NCI-H1436 (cell line): Measurements from ENCODE around the gene FEM1C.
"Not testable (repeated sequence)": the region's sequence is repeated elsewhere in the genome, so short reads cannot be mapped to it uniquely, and the experiment has no call there.

Source experiments
- DNase-seq: peaks from one replicate; lab custom pipeline; 2025; lab: John Stamatoyannopoulos, UW

Gene FEM1C

DNA sequence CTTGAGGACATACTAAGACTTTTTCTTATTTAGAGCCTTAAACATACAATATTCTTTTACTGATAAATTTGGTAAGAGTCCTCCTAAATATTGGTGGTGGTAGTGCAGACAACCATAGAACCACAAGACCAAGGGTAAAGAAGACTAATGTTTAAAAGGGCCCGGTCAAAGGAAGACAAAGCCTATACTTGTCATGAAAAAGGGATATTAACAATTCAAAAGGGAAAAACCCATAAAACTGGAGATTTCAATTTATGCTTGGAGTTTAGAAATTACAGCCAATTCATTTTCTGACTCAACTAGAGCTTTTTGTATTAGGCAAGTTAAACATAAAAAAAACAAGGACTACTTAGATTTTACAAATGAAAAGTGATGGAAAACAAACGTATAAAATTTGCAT is 24.4 kb downstream of the FEM1C start:
- DNase-seq: no peak

DNA sequence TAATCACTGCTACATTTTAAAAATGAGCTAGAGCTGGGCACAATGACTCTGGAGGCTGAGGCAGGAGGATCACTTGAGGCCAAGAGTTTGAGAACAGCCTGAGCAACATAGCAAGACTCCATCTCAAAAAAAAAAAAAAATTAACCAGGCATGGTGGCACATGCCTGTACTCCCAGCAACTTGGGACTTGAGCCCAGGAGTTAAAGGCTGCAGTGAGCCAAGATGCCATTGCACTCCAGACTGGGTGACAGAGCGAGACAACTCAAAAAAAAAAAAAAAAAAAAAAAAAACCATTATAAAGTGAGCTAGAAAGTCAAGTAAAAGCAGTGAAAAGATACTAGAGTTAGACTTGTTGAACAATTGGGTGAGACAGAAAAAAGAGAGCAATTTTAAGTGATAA is 28.2 kb downstream of the FEM1C start:
- DNase-seq: no peak

DNA sequence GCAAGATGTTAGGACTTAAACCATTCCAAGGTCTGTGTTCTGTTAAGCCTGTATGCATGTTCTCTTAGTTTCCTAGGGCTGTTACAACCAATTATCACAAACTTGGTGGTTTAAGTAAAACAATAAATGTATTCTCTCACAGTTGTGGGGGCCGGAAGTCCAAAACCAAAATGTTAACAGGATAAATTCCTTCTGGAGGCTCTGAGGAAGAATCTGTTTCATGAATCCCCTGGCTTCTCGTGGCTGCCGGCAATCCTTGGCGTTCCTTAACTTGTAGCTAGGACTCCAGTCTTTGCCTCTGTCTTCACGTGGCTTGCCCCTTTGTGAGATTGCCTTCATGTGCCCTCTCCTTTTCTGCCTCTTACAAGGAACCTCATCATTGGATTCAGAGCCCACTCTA is 30.4 kb downstream of the FEM1C start:
- no peak for DNase-seq

DNA sequence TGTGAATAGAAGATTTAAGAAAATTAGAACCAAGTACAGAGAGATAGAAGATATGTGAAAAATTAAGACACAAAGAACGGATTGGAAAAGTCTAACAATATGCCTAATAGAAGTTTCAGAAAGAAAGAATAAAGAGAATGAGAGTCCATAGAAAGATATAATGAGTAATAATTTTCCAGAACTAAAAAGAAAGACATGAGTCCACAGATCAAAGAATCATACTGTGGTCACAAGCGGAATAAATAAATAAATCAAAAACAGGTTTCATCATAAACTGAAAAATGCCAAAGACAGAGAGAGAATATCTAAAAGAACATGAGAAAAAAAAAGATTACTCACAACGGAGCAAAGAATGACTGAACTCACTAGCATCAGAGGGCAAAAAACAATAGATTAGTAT is 32.9 kb downstream of the FEM1C start:
- no peak for DNase-seq

DNA sequence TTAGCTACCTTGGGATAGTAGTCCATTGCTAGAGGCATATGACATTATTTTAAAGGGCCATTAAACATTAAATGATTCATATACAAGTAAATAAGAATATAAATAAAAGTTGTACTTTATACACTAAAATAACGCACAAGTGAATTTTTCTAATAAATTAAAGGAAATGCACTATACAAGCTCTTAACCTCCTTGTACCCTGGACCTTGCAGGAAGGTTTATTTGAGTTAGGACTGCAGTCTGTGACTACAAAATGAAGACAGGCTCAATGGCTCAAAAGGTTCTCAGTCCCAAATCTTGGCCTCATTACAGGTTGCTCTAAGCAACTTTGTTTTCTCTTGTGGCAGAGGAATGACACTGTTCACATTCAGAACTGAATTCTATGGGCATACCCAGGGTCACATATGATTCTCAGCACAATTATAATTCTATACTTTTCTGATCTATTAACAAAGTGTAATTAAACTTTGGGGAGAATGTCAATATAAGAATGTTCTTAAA is 34.4 kb downstream of the FEM1C start:
- no peak for DNase-seq

DNA sequence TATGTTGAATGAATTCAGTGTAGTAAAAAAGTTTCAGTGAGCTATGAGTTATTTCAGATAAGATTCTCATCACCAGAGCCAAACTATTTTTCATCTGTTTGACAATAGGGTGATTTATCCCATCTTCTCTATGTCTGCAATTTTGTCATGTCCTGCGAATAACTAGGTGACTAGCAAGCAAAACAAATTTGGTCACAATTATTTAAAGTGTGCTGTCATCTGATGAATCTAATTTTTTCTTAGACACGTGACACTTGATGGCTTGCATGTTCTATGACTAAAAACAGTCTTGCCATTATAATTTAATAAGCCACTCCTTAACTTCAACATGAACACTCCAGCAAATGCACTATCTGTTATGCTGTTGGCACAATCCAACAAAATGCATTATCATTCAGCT is 35.0 kb downstream of the FEM1C start:
- DNase-seq: no peak

DNA sequence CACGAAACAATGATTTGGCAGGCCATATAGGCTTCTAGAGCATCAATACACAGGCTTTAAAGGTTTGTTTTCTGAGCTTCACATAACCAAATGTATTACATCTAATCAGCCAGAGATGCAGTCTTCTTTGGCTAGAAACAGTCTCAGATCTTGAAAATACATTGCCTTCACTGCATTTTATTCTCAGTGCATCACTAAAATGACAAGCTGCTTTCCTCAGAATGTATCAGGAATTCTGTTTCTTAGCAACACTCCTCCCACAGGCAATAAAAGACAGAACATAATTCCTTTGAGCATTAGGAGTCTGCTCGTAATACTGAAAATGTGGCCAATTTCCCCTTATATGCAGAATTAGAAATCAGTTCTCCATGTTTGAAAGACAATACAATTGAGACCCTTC is 36.9 kb downstream of the FEM1C start:
- DNase-seq: no peak

DNA sequence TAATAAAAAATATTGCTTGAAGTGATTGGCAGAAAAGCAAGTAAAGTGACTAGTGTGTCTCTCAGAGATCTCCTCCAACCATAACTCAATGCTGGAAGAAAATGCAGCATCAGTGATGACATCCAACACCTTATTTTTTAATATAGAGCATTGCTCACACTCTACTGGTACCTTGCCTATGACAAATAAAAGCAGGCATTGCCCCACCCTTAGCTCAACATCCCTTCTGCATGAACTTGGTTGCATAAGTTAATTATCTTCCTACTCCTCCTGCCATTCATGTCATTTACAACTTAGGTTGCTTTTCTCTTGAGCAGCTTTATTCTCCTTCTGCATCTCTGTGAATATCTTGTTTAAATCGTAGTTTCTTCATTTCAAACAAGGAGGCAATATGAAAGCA is 41.2 kb downstream of the FEM1C start:
- no peak for DNase-seq

DNA sequence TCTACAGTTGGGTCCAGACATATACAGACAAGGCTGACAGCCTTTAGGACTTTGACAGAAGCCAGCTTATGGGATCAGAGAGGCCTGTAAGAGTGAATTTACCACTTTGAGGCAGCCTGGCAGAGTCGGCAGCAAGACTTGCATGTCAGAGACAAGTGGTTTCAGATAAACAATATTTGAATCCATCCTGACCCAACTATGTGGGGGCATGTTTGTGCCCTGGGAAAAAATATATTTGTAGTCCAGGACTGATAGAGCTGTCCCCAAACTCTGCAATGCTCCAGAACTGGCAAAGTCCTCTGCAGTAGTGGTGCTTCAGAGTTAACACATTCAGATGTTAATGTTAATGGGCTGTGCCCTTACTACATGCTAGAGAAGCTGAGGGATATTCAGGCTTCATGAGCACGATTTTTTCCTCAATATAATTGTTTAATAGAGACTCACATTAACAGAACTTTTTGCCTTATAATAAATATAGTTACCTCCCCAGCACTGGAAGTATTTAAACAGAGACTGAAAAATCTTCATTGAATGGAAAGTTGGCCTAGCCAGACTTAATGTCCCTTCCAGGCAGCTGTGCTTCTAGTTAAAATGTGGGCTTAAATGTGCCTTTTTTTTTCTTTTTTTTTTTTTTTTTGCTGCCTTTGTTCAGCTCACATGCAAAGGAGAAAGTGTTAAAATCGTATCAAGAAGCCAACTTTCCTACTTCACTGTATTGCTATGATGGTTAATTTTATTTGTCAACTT is 42.9 kb downstream of the FEM1C start:
- no peak for DNase-seq

DNA sequence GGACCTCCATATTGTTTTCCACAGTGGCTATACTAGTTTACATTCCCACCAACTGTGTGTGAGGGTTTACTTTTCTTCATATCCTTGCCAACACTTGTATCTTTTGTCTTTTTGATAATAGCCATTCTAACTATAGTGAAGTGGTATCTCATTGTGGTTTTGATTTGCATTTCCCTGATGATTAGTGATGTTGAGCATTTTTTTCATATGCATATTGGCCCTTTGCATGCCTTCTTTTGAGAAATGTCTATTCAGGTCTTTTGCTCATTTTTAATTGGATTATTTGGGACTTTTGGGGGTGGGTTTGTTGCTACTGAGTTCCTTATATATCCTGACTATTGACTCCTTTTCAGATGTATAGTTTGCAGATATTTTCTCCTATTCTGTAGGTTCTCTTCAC is 44.4 kb downstream of the FEM1C start:
- DNase-seq: no peak

DNA sequence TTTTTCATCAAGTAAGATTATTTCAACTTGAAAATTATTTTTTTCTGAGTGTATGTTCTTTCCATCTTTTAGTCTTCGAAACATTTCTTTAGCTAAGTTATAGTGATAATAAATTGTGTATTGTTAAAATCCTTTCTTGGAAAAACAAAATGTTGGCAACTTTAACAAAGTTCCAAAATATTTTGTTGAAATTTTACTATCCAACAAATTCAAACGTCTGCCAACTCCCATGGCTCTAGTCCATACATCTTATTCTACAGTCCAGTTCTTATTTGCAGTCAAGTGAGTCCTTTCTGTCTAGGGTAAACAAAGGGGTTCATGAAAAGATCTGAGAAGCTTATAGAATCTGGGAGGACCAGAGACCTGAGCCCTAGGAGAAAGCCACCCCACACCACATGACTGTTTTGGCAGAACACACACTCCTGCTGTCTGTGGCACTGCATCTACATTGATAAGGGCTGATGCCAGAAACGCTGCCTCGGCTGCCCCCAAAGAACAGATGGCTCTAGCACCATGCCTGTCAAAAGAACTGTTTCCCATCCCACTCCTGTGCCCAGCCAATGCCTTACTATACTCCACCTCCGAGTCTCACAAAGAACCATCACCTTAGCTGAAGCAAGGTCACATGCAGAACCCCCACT is 47.5 kb downstream of the FEM1C start:
- no peak for DNase-seq

DNA sequence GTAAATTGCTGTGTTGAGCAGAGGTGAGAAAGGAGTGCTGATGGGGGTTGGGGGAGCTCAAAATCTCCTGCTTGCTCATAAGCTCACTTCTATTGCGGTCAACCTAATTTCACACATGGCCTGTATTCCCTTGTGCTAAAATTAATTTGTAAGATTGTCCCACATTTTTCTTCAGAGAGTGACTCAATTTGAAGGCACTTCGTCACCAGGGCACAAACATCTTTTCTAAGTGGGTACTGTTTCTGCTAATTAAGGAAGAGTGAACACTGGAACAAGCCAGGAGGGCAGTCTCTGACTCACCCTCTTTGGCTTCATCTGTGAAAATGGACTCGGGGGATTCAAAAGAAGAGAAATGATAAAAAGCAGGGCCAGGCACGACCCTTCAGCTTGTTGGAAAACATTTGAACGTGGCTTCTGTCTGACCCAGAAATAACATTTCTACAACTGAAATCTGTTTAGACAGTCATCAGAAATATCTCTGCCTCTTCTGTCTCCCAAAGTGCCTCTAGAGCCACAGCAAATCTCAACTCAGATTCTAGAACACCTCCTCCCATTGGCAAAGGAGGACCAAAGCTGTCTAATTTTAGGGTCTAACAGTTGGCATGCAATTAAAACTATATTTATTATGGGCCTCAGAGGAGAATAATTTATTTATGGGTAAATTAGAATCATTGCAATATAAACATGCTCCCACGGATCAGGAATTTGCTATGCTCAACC is 49.8 kb downstream of the FEM1C start:
- DNase-seq: no peak

DNA sequence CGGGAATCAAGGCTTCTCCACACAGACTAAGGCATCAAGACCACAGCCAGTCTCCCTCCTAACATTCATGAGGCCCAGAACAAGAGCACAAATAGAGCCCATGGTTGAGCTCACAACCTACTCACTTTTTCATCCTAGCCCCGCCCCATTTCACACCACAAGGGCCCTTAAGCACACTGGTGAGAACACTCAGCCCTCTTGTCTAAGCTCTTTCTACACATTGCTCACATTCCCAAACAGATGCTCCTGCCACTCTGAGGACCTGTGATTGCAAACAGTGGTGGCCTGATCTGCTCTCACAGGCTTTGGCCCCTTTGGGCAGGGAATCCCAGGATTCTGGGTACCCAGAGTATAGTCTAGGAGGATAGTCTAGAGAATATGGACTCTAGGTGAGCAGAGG is 54.0 kb downstream of the FEM1C start:
- no peak for DNase-seq

DNA sequence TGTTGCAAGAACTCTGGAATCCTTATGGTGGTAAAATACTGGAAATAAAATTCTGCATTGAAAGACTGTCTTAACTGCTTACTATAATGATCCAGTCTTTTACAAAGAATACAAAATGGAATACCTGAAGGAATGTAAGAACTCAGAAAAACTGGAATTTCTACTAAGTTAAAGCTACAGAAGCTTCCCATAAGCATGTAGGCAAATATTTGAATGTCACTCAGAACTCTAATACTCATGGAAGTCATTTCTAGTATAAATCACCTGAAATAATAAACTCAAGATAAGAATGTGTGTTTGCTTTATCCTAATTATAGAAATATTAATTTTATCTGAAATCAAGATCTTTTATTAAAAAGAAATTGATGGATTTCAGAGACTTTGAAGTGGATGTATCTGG is 54.8 kb downstream of the FEM1C start:
- no peak for DNase-seq

DNA sequence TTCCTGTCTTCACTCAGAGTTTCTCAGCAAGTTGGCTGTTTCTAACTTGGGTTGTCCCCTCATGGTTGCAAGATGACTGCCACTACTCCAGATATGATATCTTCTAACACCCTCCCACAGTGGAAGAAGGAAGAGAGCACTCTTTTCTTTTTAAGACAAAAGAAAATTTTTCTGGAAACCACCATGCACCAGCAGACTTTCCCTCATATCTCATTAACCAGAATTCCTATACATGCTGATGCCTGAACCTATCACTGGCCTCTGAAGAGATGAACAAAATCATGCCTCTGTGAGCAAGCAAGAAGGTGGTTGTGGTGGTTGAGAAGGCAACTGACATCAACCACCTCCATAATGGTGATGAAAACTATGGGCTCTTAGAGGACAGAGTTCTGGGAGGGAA is 56.8 kb downstream of the FEM1C start:
- no peak for DNase-seq

DNA sequence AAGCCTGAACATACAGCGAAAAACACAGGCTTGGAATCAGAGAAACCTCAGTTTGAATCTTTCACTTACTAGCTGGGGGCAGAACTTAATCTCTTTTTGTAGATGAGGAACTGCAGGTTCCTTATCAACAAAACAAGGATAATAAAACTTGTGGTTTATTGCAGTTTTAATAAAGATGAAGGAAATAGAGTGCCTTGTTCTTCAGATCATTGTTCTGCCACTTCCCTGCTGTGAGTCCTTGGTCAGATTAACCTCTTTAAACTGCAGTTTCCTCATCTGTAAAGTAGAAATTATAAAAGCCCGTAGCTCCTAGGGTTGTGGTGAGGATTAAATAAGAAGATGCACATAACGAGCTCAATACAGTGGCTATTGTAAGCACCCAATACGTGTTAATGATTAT is 57.4 kb downstream of the FEM1C start:
- DNase-seq: no peak

DNA sequence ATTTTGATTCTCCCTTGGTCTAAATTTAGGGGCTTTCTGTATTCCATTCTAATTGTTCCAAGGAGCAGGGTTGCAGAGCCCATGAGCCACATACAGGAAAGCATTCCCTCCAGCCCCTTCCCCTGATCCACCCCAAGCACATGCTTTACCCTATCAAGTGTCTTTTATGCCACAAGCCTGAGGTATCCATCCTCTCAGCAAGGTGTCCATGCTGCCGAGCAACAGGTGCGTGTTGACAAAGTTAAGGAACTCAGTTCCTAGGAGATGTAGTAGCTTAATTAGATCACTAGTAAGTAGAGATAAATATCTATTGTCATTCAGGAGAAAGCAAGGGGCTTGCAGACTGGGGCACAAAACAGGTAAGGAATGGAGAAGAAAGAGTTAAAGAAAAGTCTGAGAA is 57.8 kb downstream of the FEM1C start:
- no peak for DNase-seq

DNA sequence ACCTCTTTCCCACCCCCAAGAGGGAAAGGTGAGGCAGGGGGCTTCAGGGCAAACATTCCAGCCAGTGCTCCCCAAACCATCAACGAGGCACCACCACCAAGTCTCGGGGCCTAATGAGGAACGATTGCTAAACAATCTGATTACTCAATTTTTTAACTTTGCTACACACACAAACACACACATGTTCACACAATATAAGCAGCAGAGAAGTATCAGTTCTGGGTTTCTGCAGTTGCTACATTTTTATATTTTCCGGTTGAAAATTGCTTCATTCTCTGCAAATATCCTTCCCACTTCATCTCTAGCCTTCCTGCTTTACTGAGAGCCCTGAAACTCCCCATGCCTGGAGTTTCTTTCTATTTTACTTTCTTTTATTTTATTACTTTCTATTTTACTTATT is 60.2 kb downstream of the FEM1C start:
- DNase-seq: no peak

DNA sequence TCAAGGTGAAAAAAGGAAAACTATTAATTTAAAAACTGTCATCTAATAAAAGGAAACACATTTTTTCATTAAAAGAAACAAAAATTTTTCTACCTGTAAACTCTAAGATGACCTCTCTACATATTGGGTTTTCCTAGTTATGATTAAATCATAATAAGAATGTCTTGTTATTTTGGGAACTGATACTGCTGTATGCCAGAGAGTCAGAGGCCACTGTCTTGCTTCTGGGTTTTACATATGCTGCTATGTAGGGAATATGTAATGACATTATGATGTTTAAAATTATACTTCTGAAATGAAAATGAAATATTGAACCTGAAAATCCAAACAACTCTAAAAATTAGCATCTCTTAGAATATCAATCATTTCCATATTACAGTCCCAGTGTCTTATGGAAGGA is 63.7 kb downstream of the FEM1C start:
- DNase-seq: no peak

DNA sequence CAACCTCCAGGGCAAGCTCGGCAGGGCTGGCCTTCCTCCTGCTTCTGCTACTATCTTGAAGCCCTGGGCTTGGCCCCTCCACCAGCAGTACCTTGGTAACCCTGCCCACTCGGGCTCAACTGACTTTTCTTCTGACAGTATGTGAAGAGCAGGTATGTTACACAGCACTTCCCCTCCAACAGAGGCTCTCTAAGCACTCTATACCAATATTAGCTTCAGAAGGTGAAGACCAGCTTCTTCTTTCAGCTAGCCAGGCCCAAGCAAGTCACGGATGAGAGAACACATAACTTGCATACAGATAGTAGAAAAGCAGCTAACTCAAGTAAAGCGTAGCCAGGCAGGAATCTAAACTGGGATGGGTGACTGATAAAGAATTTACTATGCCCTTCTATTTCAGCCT is 64.3 kb downstream of the FEM1C start:
- DNase-seq: no peak

DNA sequence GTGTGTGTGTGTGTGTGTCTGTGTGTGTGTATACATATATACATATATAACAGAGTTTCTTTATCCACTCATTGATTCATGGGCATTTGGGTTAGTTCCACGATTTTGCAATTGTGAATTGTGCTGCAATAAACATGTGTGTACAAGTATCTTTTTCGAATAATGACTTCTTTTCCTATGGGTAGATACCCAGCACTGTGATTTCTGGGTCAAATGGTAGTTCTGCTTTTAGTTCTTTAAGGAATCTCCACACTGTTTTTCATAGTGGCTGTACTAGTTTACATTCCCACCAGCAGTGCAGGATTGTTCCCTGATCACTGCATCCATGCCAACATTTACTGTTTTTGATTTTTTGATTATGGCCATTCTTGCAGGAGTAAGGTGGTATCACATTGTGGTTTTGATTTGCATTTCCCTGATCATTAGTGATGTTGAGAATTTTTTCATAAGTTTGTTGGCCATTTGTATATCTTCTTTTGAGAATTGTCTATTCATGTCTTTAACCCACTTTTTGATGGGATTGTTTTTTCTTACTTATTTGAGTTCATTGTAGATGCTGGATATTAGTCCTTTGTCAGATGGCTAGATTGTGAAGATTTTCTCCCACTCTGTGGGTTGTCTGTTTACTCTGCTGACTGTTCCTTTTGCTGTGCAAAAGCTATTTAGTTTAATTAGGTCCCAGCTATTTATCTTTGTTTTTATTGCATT is 65.3 kb downstream of the FEM1C start:
- not testable (repeated sequence) for DNase-seq

DNA sequence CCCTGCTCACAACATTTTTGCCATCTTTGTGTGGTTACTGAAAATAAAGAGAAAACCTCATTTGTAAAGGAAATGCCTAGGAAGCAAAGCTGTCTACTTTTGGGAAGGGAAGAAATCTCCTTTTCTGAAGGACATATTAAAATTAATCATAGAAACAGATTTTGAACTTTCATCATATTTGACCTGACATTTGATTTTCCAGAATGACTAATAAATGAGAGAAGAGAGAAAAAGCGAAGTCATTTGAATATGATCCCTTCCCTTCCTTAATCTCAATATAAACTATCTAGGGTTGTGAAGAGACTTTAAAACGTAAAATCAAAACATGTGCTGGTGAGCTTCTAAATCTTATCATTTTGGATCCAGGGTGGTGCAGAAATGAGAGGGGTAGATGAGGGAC is 66.3 kb downstream of the FEM1C start:
- DNase-seq: no peak

DNA sequence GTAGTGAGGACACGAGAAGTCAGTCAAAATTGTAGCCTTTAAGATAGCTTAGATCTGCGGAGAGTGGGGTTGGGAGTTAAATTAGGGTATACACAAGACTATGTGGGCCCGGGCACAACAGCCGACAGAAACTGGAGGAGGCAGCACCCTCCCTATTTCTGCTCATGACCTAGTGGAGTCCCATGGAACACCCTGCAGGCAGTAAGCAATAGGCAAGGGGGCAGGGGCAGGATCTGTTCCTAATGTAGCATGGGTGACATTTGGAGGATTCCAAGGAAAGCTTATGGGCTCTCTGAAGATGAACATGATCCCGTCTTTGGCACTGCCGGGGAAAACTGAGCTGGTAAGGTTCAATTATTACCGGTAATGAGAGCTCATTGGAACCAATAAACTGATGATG is 67.0 kb downstream of the FEM1C start:
- DNase-seq: no peak
